AG04450 (cell line): ENCODE results near the gene HID1. TPM values are rescaled to one million over a fixed set of nuclear protein-coding genes. Genes with fewer than 3 reads are reported as not detected.

ENCODE experiments used
- CTCF ChIA-PET: fragments of 300-600, 350-600 bp; formaldehyde crosslinking; extraction: SDS; loops from one replicate; lab custom pipeline; 2022; ENCODE audit warnings: antibody characterized with exemption, inconsistent platforms; lab: Charles Lee
- POLR2A ChIA-PET: fragments of 350-600 bp; formaldehyde crosslinking; extraction: SDS; loops from one replicate; lab custom pipeline; 2021; ENCODE audit warnings: antibody characterized with exemption, inconsistent platforms; lab: Yijun Ruan, JAX
- DNase-seq: peaks from one replicate; pipeline ENCODE4 v3.0.0-alpha.2; 2011; ENCODE audit warnings: low read depth, low spot score
- H3K27ac ChIP-seq: one replicate; pipeline ENCODE4 v1.5.1; 2012; ENCODE audit warnings: low read depth, low read length, control low read depth
- H3K27me3 ChIP-seq: one replicate; pipeline ENCODE4 v1.6.0; 2012; ENCODE audit warnings: low read length; ENCODE audit not compliant: control insufficient read depth, insufficient read depth
- H3K4me3 ChIP-seq: 2 replicates; pipeline ENCODE4 v1.5.1; 2011; ENCODE audit warnings: mild to moderate bottlenecking, low read depth, low read length, control low read depth
- H3K9me3 ChIP-seq: 2 replicates; pipeline ENCODE4 v1.5.1; 2012; ENCODE audit warnings: low read length; ENCODE audit not compliant: control insufficient read depth, insufficient read depth
- polyA plus RNA-seq: library from polyadenylated mRNA; depleted of rRNA; stranded (reverse); fragments of >200 nt; gene quantifications from 2 replicates; pipeline ENCODE4 v1.2.3, GENCODE V29; 2011
- TF ChIP-seq, protein P1 (sequence below): IDR thresholded peaks from 2 replicates; pipeline ENCODE4 v1.5.1; 2011; ENCODE audit warnings: low read depth, low read length, control low read depth, inconsistent platforms

Gene HID1
- polyA plus RNA-seq, 1 experiment: 1.8 TPM

DNA sequence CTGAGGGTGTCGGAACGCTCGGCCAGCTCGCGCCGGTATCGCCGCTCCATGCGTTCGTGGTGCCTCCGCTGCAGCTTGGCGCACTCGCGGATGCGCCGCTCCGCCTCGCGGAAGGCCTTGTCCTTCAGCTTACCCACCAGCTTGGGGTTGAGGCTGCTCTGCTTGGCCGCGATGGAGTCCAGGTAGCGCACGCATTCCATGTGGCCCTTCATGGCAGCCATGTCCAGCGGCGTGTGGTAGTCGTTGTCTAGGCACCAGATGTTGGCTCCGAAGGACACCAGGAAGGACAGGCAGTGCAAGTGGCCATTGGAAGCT, 52.3 kb downstream of the HID1 start:
- Histone ChIP-seq H3K9me3 (no peaks in the 10 kb centered on the region; the same call in 1 of the 2 replicates), H3K27me3 (peaks cover 66% of the 10 kb centered on the region), H3K4me3 (no peak overlapping the region), H3K27ac (no peak overlapping the region)
- TF ChIP-seq, protein P1, sequence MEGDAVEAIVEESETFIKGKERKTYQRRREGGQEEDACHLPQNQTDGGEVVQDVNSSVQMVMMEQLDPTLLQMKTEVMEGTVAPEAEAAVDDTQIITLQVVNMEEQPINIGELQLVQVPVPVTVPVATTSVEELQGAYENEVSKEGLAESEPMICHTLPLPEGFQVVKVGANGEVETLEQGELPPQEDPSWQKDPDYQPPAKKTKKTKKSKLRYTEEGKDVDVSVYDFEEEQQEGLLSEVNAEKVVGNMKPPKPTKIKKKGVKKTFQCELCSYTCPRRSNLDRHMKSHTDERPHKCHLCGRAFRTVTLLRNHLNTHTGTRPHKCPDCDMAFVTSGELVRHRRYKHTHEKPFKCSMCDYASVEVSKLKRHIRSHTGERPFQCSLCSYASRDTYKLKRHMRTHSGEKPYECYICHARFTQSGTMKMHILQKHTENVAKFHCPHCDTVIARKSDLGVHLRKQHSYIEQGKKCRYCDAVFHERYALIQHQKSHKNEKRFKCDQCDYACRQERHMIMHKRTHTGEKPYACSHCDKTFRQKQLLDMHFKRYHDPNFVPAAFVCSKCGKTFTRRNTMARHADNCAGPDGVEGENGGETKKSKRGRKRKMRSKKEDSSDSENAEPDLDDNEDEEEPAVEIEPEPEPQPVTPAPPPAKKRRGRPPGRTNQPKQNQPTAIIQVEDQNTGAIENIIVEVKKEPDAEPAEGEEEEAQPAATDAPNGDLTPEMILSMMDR: no peak
- ChIA-PET CTCF (interaction anchor here (1.6 kb wide), 1 partner anchor 129 kb away, joined by 5 read pairs; no protein-coding TSS in a partner anchor), POLR2A (no interaction called here)
- DNase-seq: no peak

DNA sequence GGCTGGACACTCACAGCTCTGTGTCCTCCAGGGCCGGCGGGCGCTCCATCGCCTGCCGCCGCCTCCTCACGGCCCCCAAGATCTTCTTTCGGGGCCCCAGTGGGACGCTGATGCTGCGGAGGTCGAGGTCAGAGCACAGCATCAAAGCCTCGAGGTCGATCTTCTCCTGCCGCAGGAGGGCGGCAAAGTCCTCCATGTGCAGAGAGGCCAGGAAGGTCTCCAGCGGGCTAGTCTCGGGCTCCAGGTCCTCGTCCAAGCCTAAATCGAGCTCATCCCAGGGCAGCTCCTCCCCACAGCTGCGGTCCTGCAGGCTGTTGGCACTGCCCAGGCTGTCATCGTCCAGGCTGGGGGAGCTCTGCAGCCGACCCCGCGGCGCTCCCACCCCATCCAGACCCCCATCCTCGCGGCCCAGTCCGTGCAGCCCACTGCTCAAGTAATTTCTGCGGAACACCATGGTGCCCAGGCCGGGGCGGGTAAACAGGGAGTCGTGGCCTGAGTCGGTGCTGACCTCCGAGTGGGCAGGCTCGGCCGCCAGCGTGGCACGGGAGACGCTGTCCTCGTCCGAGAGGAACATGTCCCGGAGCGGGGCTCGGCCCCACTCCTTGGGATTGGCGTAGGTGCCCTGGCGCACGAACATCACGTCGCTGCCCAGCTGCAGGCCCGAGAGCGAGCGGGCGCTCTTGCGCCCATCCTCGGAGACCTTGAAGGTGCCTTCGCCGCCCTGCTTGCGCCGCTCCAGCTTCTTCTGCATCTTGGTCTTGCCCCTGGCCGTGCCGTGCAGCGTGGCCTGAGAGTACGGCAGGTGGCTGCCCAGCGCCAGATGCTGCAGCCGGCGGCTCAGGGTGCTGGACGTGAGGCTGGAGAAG, 52.9 kb downstream of the HID1 start:
- DNase-seq: no peak
- TF ChIP-seq, protein P1: peak; percentile 41
- ChIA-PET CTCF (interaction anchor here (0.6 to 1.8 kb wide), 5 partner anchors 36 to 128 kb away, joined by 3 to 7 read pairs (median 5); no protein-coding TSS in a partner anchor), POLR2A (no interaction called here)
- no peak overlapping the region for H3K4me3 ChIP-seq
- no peaks in the 10 kb centered on the region; the same call in 1 of the 2 replicates for H3K9me3 ChIP-seq
- no peak overlapping the region for H3K27ac ChIP-seq
- peaks cover 64% of the 10 kb centered on the region for H3K27me3 ChIP-seq

DNA sequence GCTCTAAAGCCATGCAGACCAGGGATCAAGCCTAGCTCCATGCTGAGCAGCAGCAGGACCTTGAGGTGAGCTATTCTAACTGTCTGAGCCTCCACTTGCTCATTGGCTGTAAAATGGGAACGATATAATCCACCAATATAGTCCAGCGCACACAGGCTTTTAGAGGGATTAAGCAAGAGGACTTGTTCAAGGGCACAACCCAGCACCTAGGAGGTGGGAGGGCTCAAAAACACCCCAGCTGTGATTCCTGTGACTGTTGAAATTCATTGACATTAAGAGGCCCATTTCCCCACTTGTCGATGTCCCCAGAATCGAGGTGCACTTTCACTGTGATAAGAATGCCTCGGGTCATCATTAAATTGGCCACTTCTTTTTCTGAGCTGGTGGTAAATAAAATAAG, 53.7 kb downstream of the HID1 start:
- Histone ChIP-seq H3K27ac (no peak overlapping the region), H3K27me3 (peaks cover 56% of the 10 kb centered on the region), H3K9me3 (no peaks in the 10 kb centered on the region; the same call in 1 of the 2 replicates), H3K4me3 (no peak overlapping the region)
- CTCF ChIA-PET: interaction anchor here (0.6 to 1.8 kb wide), 4 partner anchors 39 to 275 kb away, joined by 3 to 10 read pairs (median 6); no protein-coding TSS in a partner anchor
- TF ChIP-seq, protein P1: no peak
- no peak for DNase-seq
- POLR2A ChIA-PET: no interaction called here

DNA sequence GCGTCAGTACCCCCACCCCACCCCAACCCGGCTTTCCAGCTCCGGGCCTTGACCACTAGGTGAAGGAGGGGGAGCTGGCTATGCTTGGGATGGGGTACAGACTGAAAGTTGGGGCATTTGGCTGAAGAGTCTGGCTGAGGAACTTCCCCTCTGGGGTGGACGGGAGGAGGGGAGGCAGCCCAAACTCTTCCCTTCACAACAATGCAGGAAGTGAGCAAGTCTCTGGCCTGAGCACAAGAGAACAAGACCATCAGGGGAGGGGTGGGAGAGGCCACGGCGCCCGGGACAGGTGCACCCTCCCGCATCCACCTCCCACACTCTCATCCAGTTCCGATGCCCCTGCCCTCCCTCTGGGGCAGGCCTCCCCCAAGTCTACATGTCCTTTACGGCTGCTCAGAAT, 55.1 kb downstream of the HID1 start:
- Histone ChIP-seq H3K4me3 (no peak overlapping the region), H3K9me3 (no peaks in the 10 kb centered on the region; the same call in 1 of the 2 replicates), H3K27ac (no peak overlapping the region), H3K27me3 (peaks cover 44% of the 10 kb centered on the region)
- TF ChIP-seq, protein P1: no peak
- ChIA-PET POLR2A (no interaction called here), CTCF (no interaction called here)
- DNase-seq: no peak

DNA sequence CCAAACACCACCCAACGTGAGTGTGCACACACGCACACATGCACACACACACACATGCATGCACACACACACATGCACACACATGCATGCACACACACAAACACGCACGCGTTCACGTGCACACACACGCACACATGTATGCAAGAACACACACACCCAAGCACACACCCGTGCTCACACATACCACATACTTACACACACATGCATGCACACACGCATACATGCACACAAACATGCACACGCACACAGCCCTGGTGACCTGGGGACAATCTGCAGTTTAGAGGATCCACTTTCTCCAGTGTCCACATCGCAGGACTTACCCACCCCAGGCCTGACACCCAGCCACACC, 55.7 kb downstream of the HID1 start:
- H3K27me3 ChIP-seq: peaks cover 38% of the 10 kb centered on the region
- H3K4me3 ChIP-seq: no peak overlapping the region
- ChIA-PET POLR2A (no interaction called here), CTCF (interaction anchor here (2.4 kb wide), 1 partner anchor 45 kb away, joined by 6 read pairs; no protein-coding TSS in a partner anchor)
- TF ChIP-seq, protein P1: no peak
- no peak for DNase-seq
- no peaks in the 10 kb centered on the region; the same call in 1 of the 2 replicates for H3K9me3 ChIP-seq
- H3K27ac ChIP-seq: no peak overlapping the region
